HCT116 (cell line): ENCODE results near the gene PIGQ. TPM values are rescaled to one million over a fixed set of nuclear protein-coding genes. Genes with fewer than 3 reads are reported as not detected.

Experiments used
- ATAC-seq: fragments of 200-7000 bp; cut with Tn5 transposase; 2 replicates; pipeline ENCODE4 v1.9.1; 2020; ENCODE audit warnings: mild to moderate bottlenecking, moderate library complexity
- BruUV-seq: library from RNA; stranded (reverse); fragments of 400-500 nt; replicated peaks from 2 replicates; lab custom pipeline; 2021; lab: Mats Ljungman, UMichigan
- CTCF ChIA-PET: fragments of 300-600 bp; sonication (Branson Sonifier 250); formaldehyde crosslinking; loops from one replicate; lab custom pipeline; 2021; ENCODE audit warnings: antibody characterized with exemption; lab: Charles Lee
- POLR2A ChIA-PET: fragments of 300-600, 350-600 bp; sonication (Branson Sonifier 250); formaldehyde crosslinking; loops from one replicate; lab custom pipeline; 2021; ENCODE audit warnings: antibody characterized with exemption; lab: Charles Lee
- RAD21 ChIA-PET, 2 experiments: fragments of 300-600 bp; sonication (Branson Sonifier 250); formaldehyde crosslinking; loops; one replicate each; lab custom pipeline; 2023; ENCODE audit warnings: low total read pairs in 2 of 2; ENCODE audit not compliant: uncharacterized antibody in 2 of 2, unreplicated experiment in 2 of 2, low non-redundant PET in 1 of 2; lab: Charles Lee
- DNase-seq: peaks from one replicate; pipeline ENCODE4 v3.0.0-alpha.2; 2010; ENCODE audit warnings: low read depth, low spot score
- H2AFZ ChIP-seq: fragments of 200-600 bp; shearing (Covaris generic), sonication (generic); 2 replicates; pipeline ENCODE4 v1.6.1; 2017; ENCODE audit warnings: low read depth, mixed run types, mixed read lengths, antibody characterized with exemption, low read length; ENCODE audit not compliant: poor library complexity, severe bottlenecking
- H3K27ac ChIP-seq: 2 replicates; pipeline ENCODE4 v1.5.1; 2012; ENCODE audit warnings: low read depth, low read length
- H3K27me3 ChIP-seq: fragments of 200-600 bp; sonication (generic); 2 replicates; pipeline ENCODE4 v1.6.1; 2016; ENCODE audit warnings: mixed run types, low read length, mixed read lengths; ENCODE audit not compliant: insufficient read depth
- H3K36me3 ChIP-seq, 2 experiments: fragments of 200-500 bp in 1 of 2; fragments of 200-600 bp in 1 of 2; sonication (Bioruptor generic) in 1 of 2; sonication (generic) in 1 of 2; 2 replicates each; pipeline versions ENCODE4 v1.5.1 to v1.6.1; 2014 to 2016; ENCODE audit warnings: low read length in 2 of 2, inconsistent platforms in 1 of 2, mixed read lengths in 1 of 2, mixed run types in 1 of 2; ENCODE audit not compliant: insufficient read depth in 2 of 2, control insufficient read depth in 1 of 2
- H3K4me1 ChIP-seq, 2 experiments: fragments of 200-600 bp in 1 of 2; sonication (generic) in 1 of 2; 2 replicates each; pipeline versions ENCODE4 v1.5.1 to v1.6.1; 2012 to 2017; ENCODE audit warnings: low read length in 2 of 2, inconsistent platforms in 1 of 2, mild to moderate bottlenecking in 1 of 2, mixed read lengths in 1 of 2, mixed run types in 1 of 2, moderate library complexity in 1 of 2; ENCODE audit not compliant: insufficient read depth in 2 of 2, control insufficient read depth in 1 of 2
- H3K4me2 ChIP-seq: fragments of 200-600 bp; sonication (generic); 2 replicates; pipeline ENCODE4 v1.6.1; 2017; ENCODE audit warnings: mixed run types, low read length, mixed read lengths
- H3K4me3 ChIP-seq, 2 experiments: fragments of 200-600 bp in 1 of 2; sonication (generic) in 1 of 2; replicated peaks in 1 of 2; 2 replicates each; pipeline ENCODE4 v1.5.1; 2011 to 2016; ENCODE audit warnings: low read length in 2 of 2, control low read depth in 1 of 2, low read depth in 1 of 2, mild to moderate bottlenecking in 1 of 2, mixed read lengths in 1 of 2, mixed run types in 1 of 2
- H3K79me2 ChIP-seq: fragments of 200-600 bp; sonication (generic); 2 replicates; pipeline ENCODE4 v1.6.1; 2017; ENCODE audit warnings: mild to moderate bottlenecking, mixed run types, low read length, moderate library complexity, mixed read lengths; ENCODE audit not compliant: insufficient read depth
- H3K9ac ChIP-seq: fragments of 200-600 bp; sonication (generic); 2 replicates; pipeline ENCODE4 v1.6.1; 2016; ENCODE audit warnings: low read length, mixed read lengths
- H3K9me2 ChIP-seq: fragments of 200-600 bp; sonication (generic), shearing (Covaris generic); 2 replicates; pipeline ENCODE4 v1.6.1; 2017; ENCODE audit warnings: mixed run types, mild to moderate bottlenecking, moderate library complexity; ENCODE audit not compliant: insufficient read depth
- H3K9me3 ChIP-seq, 2 experiments: fragments of 200-500 bp in 1 of 2; fragments of 200-600 bp in 1 of 2; sonication (Bioruptor generic) in 1 of 2; sonication (generic) in 1 of 2; 2 replicates each; pipeline ENCODE4 v1.6.1; 2014 to 2017; ENCODE audit warnings: low read length in 2 of 2, mixed read lengths in 2 of 2, inconsistent platforms in 1 of 2, low read depth in 1 of 2, mild to moderate bottlenecking in 1 of 2, mixed run types in 1 of 2, moderate library complexity in 1 of 2; ENCODE audit not compliant: control insufficient read depth in 1 of 2, insufficient read depth in 1 of 2
- H4K20me1 ChIP-seq: fragments of 200-600 bp; sonication (generic), shearing (Covaris generic); 2 replicates; pipeline ENCODE4 v1.6.1; 2017; ENCODE audit warnings: mixed run types, mild to moderate bottlenecking, moderate library complexity; ENCODE audit not compliant: insufficient read depth
- CBX3 ChIP-seq: IDR thresholded peaks from 2 replicates; pipeline ENCODE4 v1.6.1; 2012; ENCODE audit warnings: low read depth
- CEBPB ChIP-seq: IDR thresholded peaks from 2 replicates; pipeline ENCODE4 v1.6.1; 2012; ENCODE audit warnings: low read depth
- EZH2 ChIP-seq: fragments of 200-600 bp; sonication (generic); IDR thresholded peaks from 2 replicates; pipeline ENCODE4 v1.6.1; 2017; ENCODE audit warnings: antibody characterized with exemption, mixed run types
- JUND ChIP-seq: IDR thresholded peaks from 2 replicates; pipeline ENCODE4 v1.6.1; 2012
- MAX ChIP-seq: IDR thresholded peaks from 2 replicates; pipeline ENCODE4 v1.6.1; 2012
- POLR2AphosphoS5 ChIP-seq: IDR thresholded peaks from 2 replicates; pipeline ENCODE4 v1.6.1; 2011; ENCODE audit warnings: mild to moderate bottlenecking, low read depth, low read length, moderate library complexity
- SIN3A ChIP-seq: IDR thresholded peaks from 2 replicates; pipeline ENCODE4 v1.6.1; 2012; ENCODE audit warnings: low read depth
- SRF ChIP-seq: IDR thresholded peaks from 2 replicates; pipeline ENCODE4 v1.6.1; 2012; ENCODE audit warnings: low read depth
- TCF7L2 ChIP-seq: IDR thresholded peaks from 2 replicates; pipeline ENCODE4 v1.7.0; 2011; ENCODE audit warnings: borderline replicate concordance, inconsistent platforms; ENCODE audit not compliant: insufficient read depth, insufficient read length; ENCODE audit errors: extremely low read depth
- YY1 ChIP-seq: IDR thresholded peaks from 2 replicates; pipeline ENCODE4 v1.6.1; 2011; ENCODE audit warnings: low read length, low read depth, moderate library complexity, mild to moderate bottlenecking; ENCODE audit not compliant: insufficient replicate concordance; ENCODE audit errors: extremely low read depth
- ZFX ChIP-seq: fragments of 450-650 bp; IDR thresholded peaks from 2 replicates; pipeline ENCODE4 v1.6.1; 2017
- intact Hi-C: fragments of 100-400 bp; cut with micrococcal nuclease; formaldehyde crosslinking; loops from 2 replicates; pipeline ENCODE4 v1.10.0; 2022
- total RNA-seq: library from RNA; stranded (reverse); gene quantifications from one replicate; pipeline ENCODE4 v1.2.1, GENCODE V29; 2021; ENCODE audit not compliant: unreplicated experiment
- TF ChIP-seq, protein P1 (sequence below): IDR thresholded peaks from 2 replicates; pipeline ENCODE4 v1.6.1; 2012
- TF ChIP-seq, protein P2 (sequence below), 3 experiments: fragments of 200-600 bp in 1 of 3; sonication (generic) in 1 of 3; IDR thresholded peaks in 2 of 3; conservative IDR thresholded peaks in 1 of 3; 2 replicates each; pipeline ENCODE4 v1.5.1; 2012 to 2017; ENCODE audit warnings: low read depth in 2 of 3, low read length in 2 of 3, antibody characterized with exemption in 1 of 3, borderline replicate concordance in 1 of 3, control low read depth in 1 of 3, mild to moderate bottlenecking in 1 of 3, mixed read lengths in 1 of 3, mixed run types in 1 of 3, moderate library complexity in 1 of 3; ENCODE audit not compliant: insufficient read depth in 1 of 3
- TF ChIP-seq, protein P3 (sequence below): IDR thresholded peaks from 2 replicates; pipeline ENCODE4 v1.6.1; 2011; ENCODE audit warnings: mild to moderate bottlenecking, low read length, moderate library complexity; ENCODE audit not compliant: insufficient replicate concordance; ENCODE audit errors: extremely low read depth

PIGQ gene
- total RNA-seq, 1 experiment from 2014 or later: 21.0 TPM

- Histone ChIP-seq H3K4me3 (no peak overlapping the region), H2AFZ (no peak overlapping the region), H3K9ac (no peak overlapping the region), H3K36me3 (no peaks in the 10 kb centered on the region), H4K20me1 (no peaks in the 10 kb centered on the region), H3K27me3 (no peaks in the 10 kb centered on the region), H3K4me1 (peaks cover 2 to 12% of the 10 kb centered on the region in 2 experiments; a peak in 2 of 4 replicates), H3K9me3 (no peaks in the 10 kb centered on the region), H3K79me2 (peaks cover 12% of the 10 kb centered on the region; the same call in 1 of the 2 replicates), H3K4me2 (no peak overlapping the region), H3K9me2 (no peaks in the 10 kb centered on the region), H3K27ac (no peak overlapping the region)
- no TSS peak for BruUV-seq
- ChIA-PET POLR2A (no interaction called here), CTCF (no interaction called here), RAD21 (no interaction called here)
- no peak for TF ChIP-seq CBX3
- no peak for TF ChIP-seq MAX
- TF ChIP-seq, protein P1, sequence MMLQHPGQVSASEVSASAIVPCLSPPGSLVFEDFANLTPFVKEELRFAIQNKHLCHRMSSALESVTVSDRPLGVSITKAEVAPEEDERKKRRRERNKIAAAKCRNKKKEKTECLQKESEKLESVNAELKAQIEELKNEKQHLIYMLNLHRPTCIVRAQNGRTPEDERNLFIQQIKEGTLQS: no peak
- no peak for TF ChIP-seq SRF
- no peak for TF ChIP-seq TCF7L2
- TF ChIP-seq POLR2AphosphoS5: no peak
- TF ChIP-seq, protein P2, sequence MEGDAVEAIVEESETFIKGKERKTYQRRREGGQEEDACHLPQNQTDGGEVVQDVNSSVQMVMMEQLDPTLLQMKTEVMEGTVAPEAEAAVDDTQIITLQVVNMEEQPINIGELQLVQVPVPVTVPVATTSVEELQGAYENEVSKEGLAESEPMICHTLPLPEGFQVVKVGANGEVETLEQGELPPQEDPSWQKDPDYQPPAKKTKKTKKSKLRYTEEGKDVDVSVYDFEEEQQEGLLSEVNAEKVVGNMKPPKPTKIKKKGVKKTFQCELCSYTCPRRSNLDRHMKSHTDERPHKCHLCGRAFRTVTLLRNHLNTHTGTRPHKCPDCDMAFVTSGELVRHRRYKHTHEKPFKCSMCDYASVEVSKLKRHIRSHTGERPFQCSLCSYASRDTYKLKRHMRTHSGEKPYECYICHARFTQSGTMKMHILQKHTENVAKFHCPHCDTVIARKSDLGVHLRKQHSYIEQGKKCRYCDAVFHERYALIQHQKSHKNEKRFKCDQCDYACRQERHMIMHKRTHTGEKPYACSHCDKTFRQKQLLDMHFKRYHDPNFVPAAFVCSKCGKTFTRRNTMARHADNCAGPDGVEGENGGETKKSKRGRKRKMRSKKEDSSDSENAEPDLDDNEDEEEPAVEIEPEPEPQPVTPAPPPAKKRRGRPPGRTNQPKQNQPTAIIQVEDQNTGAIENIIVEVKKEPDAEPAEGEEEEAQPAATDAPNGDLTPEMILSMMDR (IDR thresholded peaks at IDR 0.05 in 2 of 3, conservative IDR thresholded peaks at IDR 0.05 in 1 of 3; ENCODE audit: borderline replicate concordance in 1 of 3, insufficient read depth in 1 of 3, low read depth in 2 of 3, low read length in 2 of 3): no peak
- TF ChIP-seq ZFX: no peak
- TF ChIP-seq, protein P3, sequence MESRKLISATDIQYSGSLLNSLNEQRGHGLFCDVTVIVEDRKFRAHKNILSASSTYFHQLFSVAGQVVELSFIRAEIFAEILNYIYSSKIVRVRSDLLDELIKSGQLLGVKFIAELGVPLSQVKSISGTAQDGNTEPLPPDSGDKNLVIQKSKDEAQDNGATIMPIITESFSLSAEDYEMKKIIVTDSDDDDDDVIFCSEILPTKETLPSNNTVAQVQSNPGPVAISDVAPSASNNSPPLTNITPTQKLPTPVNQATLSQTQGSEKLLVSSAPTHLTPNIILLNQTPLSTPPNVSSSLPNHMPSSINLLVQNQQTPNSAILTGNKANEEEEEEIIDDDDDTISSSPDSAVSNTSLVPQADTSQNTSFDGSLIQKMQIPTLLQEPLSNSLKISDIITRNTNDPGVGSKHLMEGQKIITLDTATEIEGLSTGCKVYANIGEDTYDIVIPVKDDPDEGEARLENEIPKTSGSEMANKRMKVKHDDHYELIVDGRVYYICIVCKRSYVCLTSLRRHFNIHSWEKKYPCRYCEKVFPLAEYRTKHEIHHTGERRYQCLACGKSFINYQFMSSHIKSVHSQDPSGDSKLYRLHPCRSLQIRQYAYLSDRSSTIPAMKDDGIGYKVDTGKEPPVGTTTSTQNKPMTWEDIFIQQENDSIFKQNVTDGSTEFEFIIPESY: no peak
- no peak for TF ChIP-seq CEBPB
- no peak for TF ChIP-seq SIN3A
- TF ChIP-seq JUND: no peak
- no peak for TF ChIP-seq EZH2
- no peak for TF ChIP-seq YY1
- intact Hi-C loops: no loop called here
- no peak for ATAC-seq
- DNase-seq: no peak
Measured at GRCh38 chr16:583815-584591, 14.2 kb downstream of the PIGQ start.
